GM23338 (cell line): ENCODE measurements around the gene ALCAM. TPM values are rescaled to one million over a fixed set of nuclear protein-coding genes. Genes with fewer than 3 reads are reported as not detected.

Experiments used
- EZH2 ChIP-seq: fragments of 200-600 bp; sonication (generic); IDR thresholded peaks from one replicate; pipeline ENCODE4 v1.8.0; 2017; ENCODE audit warnings: antibody characterized with exemption, mild to moderate bottlenecking, low read depth; ENCODE audit not compliant: unreplicated experiment
- JUNB ChIP-seq: IDR thresholded peaks from one replicate; pipeline ENCODE4 v1.6.1; 2016; ENCODE audit warnings: antibody characterized with exemption; ENCODE audit not compliant: unreplicated experiment
- POLR2AphosphoS5 ChIP-seq: IDR thresholded peaks from 2 replicates; pipeline ENCODE4 v1.6.1; 2016; ENCODE audit warnings: antibody characterized with exemption, low read depth
- REST ChIP-seq: IDR thresholded peaks from one replicate; pipeline ENCODE4 v1.6.1; 2018; ENCODE audit warnings: antibody characterized with exemption; ENCODE audit not compliant: unreplicated experiment
- STAT1 ChIP-seq: IDR thresholded peaks from one replicate; pipeline ENCODE4 v1.6.1; 2016; ENCODE audit warnings: antibody characterized with exemption; ENCODE audit not compliant: unreplicated experiment
- ZNF462 ChIP-seq: fragments of 250-450 bp; sonication (Bioruptor Pico); IDR thresholded peaks from 2 replicates; pipeline ENCODE4 v1.5.0; 2020; ENCODE audit warnings: mild to moderate bottlenecking, moderate library complexity
- polyA plus RNA-seq: library from polyadenylated mRNA; unstranded; fragments of >200 nt; fragmentation: Nextera tagmentation; extraction: Ambion mirVana; gene quantifications from 2 replicates; pipeline ENCODE4 v1.2.1, GENCODE V29; 2016
- total RNA-seq: library from RNA; depleted of rRNA; stranded (reverse); fragments of >200 nt; shearing (Covaris generic); gene quantifications from 2 replicates; pipeline ENCODE4 v1.2.3, GENCODE V29; 2014

The ALCAM gene
- total and polyA plus RNA-seq, 2 experiments from 2014 or later: 11.3 to 36.0 TPM

DNA sequence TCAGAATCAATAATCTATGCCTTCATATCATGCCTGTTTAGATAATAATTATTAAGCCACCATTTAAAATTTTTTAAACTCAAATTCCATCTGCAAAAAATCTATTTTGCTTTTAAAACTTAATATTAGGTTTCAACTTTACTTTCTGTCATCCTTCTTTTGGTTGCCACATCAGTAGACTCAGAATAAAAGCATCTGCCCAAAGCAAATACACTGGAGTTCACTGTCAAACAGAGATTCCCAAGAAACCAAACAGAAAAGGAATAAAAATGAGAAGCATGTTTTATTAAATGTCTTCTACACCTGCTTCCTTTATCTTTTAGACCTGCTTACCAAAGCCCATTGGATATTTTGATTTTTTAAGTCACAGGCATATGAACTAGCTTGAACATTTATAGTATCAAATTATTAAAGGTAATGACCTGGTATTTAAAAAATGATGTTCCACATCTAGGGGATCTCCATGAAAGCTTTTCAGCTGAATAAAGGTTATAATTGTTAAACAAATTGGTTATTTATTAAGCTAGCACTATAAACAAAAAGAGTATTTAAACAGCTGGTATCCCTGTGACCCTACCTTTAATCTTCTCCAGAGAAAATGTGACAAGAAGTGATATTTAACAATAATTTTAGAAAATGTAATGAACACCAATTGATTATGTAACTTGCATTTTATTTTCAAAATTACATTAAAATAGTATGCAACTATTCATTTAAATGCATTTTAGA, 62.5 kb downstream of the ALCAM start (continued):
- TF ChIP-seq REST (no peak), ZNF462 (CRISPR knock-in tag) (no peak), POLR2AphosphoS5 (no peak), STAT1 (no peak), EZH2 (no peak), JUNB (no peak)
